Measurements from ENCODE around the gene VCPKMT.
A peak's percentile ranks its signal among the peaks of the same experiment; 100 is the strongest.

VCPKMT gene

GRCh38 chr14:50060871-50061663 lies 55.3 kb downstream of the VCPKMT start:
- no peaks in the 10 kb centered on the region for H3K9me3 ChIP-seq (ENCODE audit: control insufficient read depth in 1 of 2, low read length in 2 of 2)
- H3K27me3 ChIP-seq (ENCODE audit: control insufficient read depth in 1 of 2, insufficient read depth in 2 of 2, low read length in 2 of 2) = no peaks in the 10 kb centered on the region
- peak overlapping the region; percentile 68 for H3K27ac ChIP-seq (ENCODE audit: low read depth, low read length)
- H3K4me1 ChIP-seq (ENCODE audit: control insufficient read depth in 1 of 2, insufficient read depth in 2 of 2, low read length in 2 of 2) = peaks cover 42 to 52% of the 10 kb centered on the region in 2 donors
- H3K9ac ChIP-seq (ENCODE audit: low read depth in 1 of 2, low read length in 2 of 2) = peak overlapping the region; percentile 27 to 48
- no peaks in the 10 kb centered on the region for H3K36me3 ChIP-seq (ENCODE audit: control insufficient read depth in 1 of 2, insufficient read depth in 2 of 2, low read length in 2 of 2)
- H3K4me3 ChIP-seq (ENCODE audit: low read depth in 1 of 2, low read length in 2 of 2) = no peak overlapping the region

DNA sequence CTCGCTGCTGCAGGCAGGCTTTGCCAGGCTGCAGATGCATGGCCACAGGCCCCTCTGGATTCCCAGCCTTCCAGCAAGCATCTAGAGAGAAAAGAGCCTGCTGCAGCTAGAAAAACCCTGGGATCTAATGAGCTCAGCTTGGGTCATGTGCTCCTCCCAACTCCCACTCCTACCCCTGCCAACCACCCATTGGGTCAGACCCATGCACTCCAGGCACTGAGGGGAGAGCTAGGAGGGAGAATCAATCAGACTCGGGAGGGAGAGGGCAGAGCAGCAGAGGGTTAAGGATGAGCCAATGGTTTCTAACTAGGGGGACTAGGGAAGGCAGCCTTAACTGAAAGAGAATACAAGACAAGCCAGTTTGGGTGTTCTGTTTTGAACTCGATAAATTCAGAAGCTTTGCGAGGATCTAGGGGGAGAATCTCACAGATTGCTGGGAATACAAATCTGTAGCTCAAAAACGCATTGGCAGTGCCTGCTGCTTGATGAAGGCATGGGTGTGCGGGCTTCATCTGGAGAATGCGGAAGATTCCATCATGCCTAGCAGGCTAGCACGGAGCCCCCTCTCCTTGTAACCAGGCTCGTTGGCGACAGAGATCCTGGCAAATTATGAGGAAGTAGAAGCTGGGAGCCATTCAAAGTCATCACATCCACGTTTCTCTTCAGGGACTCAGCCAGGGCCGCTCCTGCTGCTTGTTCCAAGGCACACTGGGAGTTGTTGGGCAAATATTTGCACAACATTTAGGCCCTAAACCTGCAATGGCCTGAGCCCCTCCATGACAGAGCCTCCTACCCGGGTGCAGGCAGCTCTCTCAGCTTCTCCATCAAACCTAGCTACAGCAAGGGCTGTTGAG lies 56.4 kb downstream of the VCPKMT start:
- no peaks in the 10 kb centered on the region for H3K36me3 ChIP-seq (ENCODE audit: control insufficient read depth in 1 of 2, insufficient read depth in 2 of 2, low read length in 2 of 2)
- H3K27ac ChIP-seq (ENCODE audit: low read depth, low read length) = no peak overlapping the region
- H3K4me3 ChIP-seq (ENCODE audit: low read depth in 1 of 2, low read length in 2 of 2) = no peak overlapping the region
- no peak overlapping the region for H3K9ac ChIP-seq (ENCODE audit: low read depth in 1 of 2, low read length in 2 of 2)
- no peaks in the 10 kb centered on the region for H3K27me3 ChIP-seq (ENCODE audit: control insufficient read depth in 1 of 2, insufficient read depth in 2 of 2, low read length in 2 of 2)
- peaks cover 42 to 52% of the 10 kb centered on the region in 2 donors for H3K4me1 ChIP-seq (ENCODE audit: control insufficient read depth in 1 of 2, insufficient read depth in 2 of 2, low read length in 2 of 2)
- H3K9me3 ChIP-seq (ENCODE audit: control insufficient read depth in 1 of 2, low read length in 2 of 2) = no peaks in the 10 kb centered on the region

Data from duodenal mucosa (tissue), 2 donors.